MM.1S (cell line): Measurements from ENCODE around the gene MINK1.
"Not testable (repeated sequence)": the region's sequence is repeated elsewhere in the genome, so short reads cannot be mapped to it uniquely, and the experiment has no call there.

Source experiments
- DNase-seq: peaks from one replicate; pipeline ENCODE4 v3.0.0-alpha.2; 2015
- H2AFZ ChIP-seq: fragments of 300-600 bp; sonication (generic); 2 replicates; pipeline ENCODE4 v1.6.0; 2016; ENCODE audit warnings: antibody characterized with exemption, low read length
- H3F3A ChIP-seq: fragments of 300-600 bp; sonication (generic); 2 replicates; pipeline ENCODE4 v1.6.1; 2016; ENCODE audit warnings: mild to moderate bottlenecking, antibody characterized with exemption, low read length, moderate library complexity, mixed read lengths; ENCODE audit not compliant: insufficient read depth
- H3K27ac ChIP-seq: fragments of 300-600 bp; sonication (generic); 2 replicates; pipeline ENCODE4 v1.5.1; 2016; ENCODE audit warnings: mild to moderate bottlenecking, low read length
- H3K27me3 ChIP-seq: fragments of 300-600 bp; sonication (generic); replicated peaks from 2 replicates; pipeline ENCODE4 v1.6.0; 2016; ENCODE audit warnings: low read length; ENCODE audit not compliant: insufficient read depth
- H3K36me3 ChIP-seq: fragments of 300-600 bp; sonication (generic); replicated peaks from 2 replicates; pipeline ENCODE4 v1.6.1; 2016; ENCODE audit warnings: mild to moderate bottlenecking, low read length, mixed read lengths; ENCODE audit not compliant: insufficient read depth
- H3K4me1 ChIP-seq: fragments of 300-600 bp; sonication (generic); 2 replicates; pipeline ENCODE4 v1.6.1; 2016; ENCODE audit warnings: low read length, mixed read lengths
- H3K4me2 ChIP-seq: fragments of 300-600 bp; sonication (generic); 2 replicates; pipeline ENCODE4 v1.6.0; 2016; ENCODE audit warnings: low read depth, low read length
- H3K4me3 ChIP-seq: fragments of 300-600 bp; sonication (generic); 2 replicates; pipeline ENCODE4 v1.5.1; 2016; ENCODE audit warnings: low read length, mixed read lengths
- H3K79me2 ChIP-seq: fragments of 300-600 bp; sonication (generic); 2 replicates; pipeline ENCODE4 v1.6.1; 2016; ENCODE audit warnings: mixed run types, low read length, mixed read lengths
- H3K9ac ChIP-seq: fragments of 300-600 bp; sonication (generic); 2 replicates; pipeline ENCODE4 v1.6.1; 2016; ENCODE audit warnings: low read length, mixed read lengths
- H3K9me2 ChIP-seq: fragments of 300-600 bp; sonication (generic); replicated peaks from 2 replicates; pipeline ENCODE4 v1.6.1; 2016; ENCODE audit warnings: mild to moderate bottlenecking, low read length, mixed read lengths; ENCODE audit not compliant: insufficient read depth
- H3K9me3 ChIP-seq: fragments of 300-600 bp; sonication (generic); replicated peaks from 2 replicates; pipeline ENCODE4 v1.6.1; 2016; ENCODE audit warnings: mild to moderate bottlenecking, low read length, mixed read lengths; ENCODE audit not compliant: insufficient read depth
- H4K20me1 ChIP-seq: fragments of 300-600 bp; sonication (generic); 2 replicates; pipeline ENCODE4 v1.6.1; 2016; ENCODE audit warnings: mild to moderate bottlenecking, low read length, moderate library complexity, mixed read lengths; ENCODE audit not compliant: insufficient read depth
- EZH2 ChIP-seq: fragments of 300-600 bp; sonication (generic); optimal IDR thresholded peaks from 2 replicates; pipeline ENCODE3; 2017; ENCODE audit warnings: low read depth, mild to moderate bottlenecking, antibody characterized with exemption, low read length, mixed read lengths
- EZH2phosphoT487 ChIP-seq: fragments of 300-600 bp; sonication (generic); IDR thresholded peaks from 2 replicates; pipeline ENCODE4 v1.6.1; 2018; ENCODE audit warnings: antibody characterized with exemption, low read length
- TF ChIP-seq, protein P1 (sequence below): fragments of 300-600 bp; sonication (generic); IDR thresholded peaks from 2 replicates; pipeline ENCODE4 v1.5.1; 2016; ENCODE audit warnings: antibody characterized with exemption, low read length, mixed read lengths

The MINK1 gene

DNA sequence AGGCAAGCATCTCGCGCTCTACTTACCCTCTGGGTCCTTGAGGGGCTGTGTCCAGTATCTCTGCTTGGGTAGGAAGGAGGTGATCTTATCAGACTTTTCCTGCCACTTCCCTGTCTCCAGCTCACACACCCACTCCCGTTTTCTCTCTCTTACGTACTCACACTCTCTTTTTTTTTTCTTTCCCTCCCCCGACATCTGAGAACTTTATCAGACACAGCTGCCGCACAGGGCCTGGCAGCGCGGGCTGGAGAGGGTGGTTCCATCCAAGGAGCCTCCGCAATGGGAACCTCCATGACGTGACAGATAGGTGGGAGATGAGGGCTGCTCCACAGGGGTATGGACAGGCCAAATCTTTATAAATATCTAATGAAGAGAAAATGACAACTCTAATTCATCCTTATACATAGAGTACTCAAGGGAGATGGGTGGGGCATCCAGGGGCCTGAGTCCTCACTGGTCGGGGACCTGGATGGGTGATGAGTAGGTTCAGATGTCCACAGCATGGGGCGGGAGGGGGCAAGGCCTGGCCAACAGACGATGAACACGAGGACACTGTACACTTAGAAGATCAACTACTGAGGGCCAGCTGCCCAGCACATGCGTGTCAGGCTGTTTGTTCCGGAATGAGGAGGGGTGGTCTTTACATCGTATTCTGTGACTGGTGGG lies 23.3 kb downstream of the MINK1 start:
- H3K9me3 ChIP-seq, result no peaks in the 10 kb centered on the region
- H3K36me3 ChIP-seq, result no peaks in the 10 kb centered on the region
- no peak for DNase-seq
- no peaks in the 10 kb centered on the region for H4K20me1 ChIP-seq
- no peak overlapping the region for H3K4me2 ChIP-seq
- H3K9me2 ChIP-seq, result no peaks in the 10 kb centered on the region
- TF ChIP-seq EZH2 (no peak), EZH2phosphoT487 (no peak)
- TF ChIP-seq, protein P1, sequence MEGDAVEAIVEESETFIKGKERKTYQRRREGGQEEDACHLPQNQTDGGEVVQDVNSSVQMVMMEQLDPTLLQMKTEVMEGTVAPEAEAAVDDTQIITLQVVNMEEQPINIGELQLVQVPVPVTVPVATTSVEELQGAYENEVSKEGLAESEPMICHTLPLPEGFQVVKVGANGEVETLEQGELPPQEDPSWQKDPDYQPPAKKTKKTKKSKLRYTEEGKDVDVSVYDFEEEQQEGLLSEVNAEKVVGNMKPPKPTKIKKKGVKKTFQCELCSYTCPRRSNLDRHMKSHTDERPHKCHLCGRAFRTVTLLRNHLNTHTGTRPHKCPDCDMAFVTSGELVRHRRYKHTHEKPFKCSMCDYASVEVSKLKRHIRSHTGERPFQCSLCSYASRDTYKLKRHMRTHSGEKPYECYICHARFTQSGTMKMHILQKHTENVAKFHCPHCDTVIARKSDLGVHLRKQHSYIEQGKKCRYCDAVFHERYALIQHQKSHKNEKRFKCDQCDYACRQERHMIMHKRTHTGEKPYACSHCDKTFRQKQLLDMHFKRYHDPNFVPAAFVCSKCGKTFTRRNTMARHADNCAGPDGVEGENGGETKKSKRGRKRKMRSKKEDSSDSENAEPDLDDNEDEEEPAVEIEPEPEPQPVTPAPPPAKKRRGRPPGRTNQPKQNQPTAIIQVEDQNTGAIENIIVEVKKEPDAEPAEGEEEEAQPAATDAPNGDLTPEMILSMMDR, result no peak
- no peak overlapping the region for H3K4me3 ChIP-seq
- no peak overlapping the region for H3K27ac ChIP-seq
- no peaks in the 10 kb centered on the region for H3F3A ChIP-seq
- no peaks in the 10 kb centered on the region for H3K27me3 ChIP-seq
- no peak overlapping the region for H3K9ac ChIP-seq
- no peak overlapping the region for H2AFZ ChIP-seq
- H3K4me1 ChIP-seq, result no peaks in the 10 kb centered on the region
- H3K79me2 ChIP-seq, result peaks cover 19% of the 10 kb centered on the region

DNA sequence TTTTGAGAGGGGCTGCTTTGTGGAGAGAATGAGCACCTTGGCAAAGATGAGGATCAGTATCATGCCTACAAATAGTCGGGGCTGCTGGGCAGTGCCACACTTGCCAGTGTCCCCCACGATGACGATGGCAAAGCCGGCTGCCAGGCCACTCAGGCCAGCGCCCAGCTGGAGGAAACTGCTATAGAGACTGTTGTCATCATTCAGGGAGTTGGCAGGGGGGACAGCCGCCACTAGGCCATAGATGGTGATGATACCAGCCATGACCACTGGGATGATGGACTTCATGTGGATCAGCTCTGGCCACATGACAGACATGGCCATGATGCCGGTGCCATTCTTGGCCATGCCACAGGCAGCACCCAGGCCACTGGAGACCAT lies 23.8 kb downstream of the MINK1 start:
- Histone ChIP-seq H3K9me3 (no peaks in the 10 kb centered on the region), H3F3A (no peaks in the 10 kb centered on the region), H2AFZ (no peak overlapping the region), H3K4me1 (no peaks in the 10 kb centered on the region), H3K27me3 (no peaks in the 10 kb centered on the region), H4K20me1 (no peaks in the 10 kb centered on the region), H3K36me3 (no peaks in the 10 kb centered on the region), H3K9ac (no peak overlapping the region), H3K4me3 (no peak overlapping the region), H3K27ac (no peak overlapping the region), H3K9me2 (no peaks in the 10 kb centered on the region), H3K79me2 (peaks cover 20% of the 10 kb centered on the region), H3K4me2 (no peak overlapping the region)
- no peak for DNase-seq
- TF ChIP-seq, protein P1, result no peak
- TF ChIP-seq EZH2phosphoT487, result no peak
- TF ChIP-seq EZH2, result no peak

DNA sequence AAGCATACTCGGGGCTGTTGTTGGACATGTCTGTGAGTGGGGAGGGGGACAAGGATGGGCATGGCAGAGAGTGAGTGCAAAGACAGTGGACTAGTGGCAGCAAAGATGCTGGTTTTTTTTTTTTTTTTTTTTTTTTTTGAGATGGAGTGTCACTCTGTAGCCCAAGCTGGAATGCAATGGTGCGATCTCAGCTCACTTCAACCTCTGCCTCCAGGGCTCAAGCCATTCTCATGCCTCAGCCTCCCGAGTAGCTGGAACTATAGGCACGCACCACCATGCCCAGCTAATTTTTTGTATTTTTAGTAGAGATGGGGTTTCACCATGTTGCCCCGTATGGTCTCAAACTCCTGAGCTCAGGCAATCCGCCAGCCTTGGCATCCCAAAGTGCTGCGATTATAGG lies 24.2 kb downstream of the MINK1 start:
- H3K4me3 ChIP-seq, H3K27ac ChIP-seq, H3K4me2 ChIP-seq, H3K4me1 ChIP-seq, H3K36me3 ChIP-seq, H2AFZ ChIP-seq, H3K27me3 ChIP-seq, H4K20me1 ChIP-seq, H3K9me3 ChIP-seq, H3K9ac ChIP-seq, DNase-seq, H3K9me2 ChIP-seq, H3F3A ChIP-seq: not testable (repeated sequence)
- peaks cover 18% of the 10 kb centered on the region for H3K79me2 ChIP-seq

DNA sequence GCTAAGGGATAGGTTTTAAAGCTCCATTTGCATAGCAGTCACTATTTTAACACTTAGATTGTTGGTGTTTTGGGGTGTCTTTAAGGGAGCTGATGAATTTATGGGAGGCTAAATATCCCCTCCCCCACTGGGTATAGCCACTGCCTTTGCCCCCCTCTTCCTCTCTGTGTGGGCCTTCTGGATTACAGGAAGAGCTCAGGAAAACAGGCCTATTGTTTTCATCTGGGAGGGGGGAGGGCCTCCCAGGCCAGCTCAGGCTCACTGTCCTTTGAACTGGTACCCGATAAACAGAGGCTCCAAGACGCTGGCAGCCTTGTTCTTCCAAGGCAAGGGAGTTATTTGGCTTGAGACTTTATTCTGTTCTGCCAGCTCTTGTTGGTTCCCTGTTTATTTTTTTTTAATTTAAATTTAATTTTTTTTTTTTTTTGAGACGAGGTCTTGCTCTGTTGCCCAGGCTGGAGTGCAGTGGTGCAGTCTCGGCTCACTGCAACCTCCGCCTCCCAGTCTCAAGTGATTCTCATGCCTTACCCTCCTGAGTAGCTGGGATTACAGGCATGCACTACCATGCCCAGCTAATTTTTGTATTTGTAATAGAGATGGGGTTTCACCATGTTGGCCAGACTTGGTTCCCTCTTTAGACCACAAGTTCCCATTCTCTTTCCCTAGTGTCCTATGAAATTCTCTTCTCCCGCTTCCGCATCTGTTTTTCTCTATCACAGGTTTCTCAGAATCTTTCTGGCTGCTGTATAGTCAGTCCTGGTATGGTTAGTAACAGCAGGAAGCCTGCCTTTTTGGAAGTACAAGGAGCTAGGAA lies 25.1 kb downstream of the MINK1 start:
- Histone ChIP-seq H3K79me2 (peaks cover 18% of the 10 kb centered on the region), H3K9ac (no peak overlapping the region), H3K4me2 (no peak overlapping the region), H2AFZ (no peak overlapping the region), H3K27me3 (no peaks in the 10 kb centered on the region), H4K20me1 (no peaks in the 10 kb centered on the region), H3K9me2 (no peaks in the 10 kb centered on the region), H3K4me3 (no peak overlapping the region), H3K36me3 (no peaks in the 10 kb centered on the region), H3K27ac (no peak overlapping the region), H3K9me3 (no peaks in the 10 kb centered on the region), H3F3A (no peaks in the 10 kb centered on the region), H3K4me1 (no peaks in the 10 kb centered on the region)
- no peak for DNase-seq
- TF ChIP-seq, protein P1, result no peak
- TF ChIP-seq EZH2 (no peak), EZH2phosphoT487 (no peak)
